NCI-H1092 treated with DMSO at 0.1 percent for 48 hours (cell line): Measurements from ENCODE around the gene PITPNC1.
"Not testable (repeated sequence)": the region's sequence is repeated elsewhere in the genome, so short reads cannot be mapped to it uniquely, and the experiment has no call there.

Experiments used
- DNase-seq: peaks from one replicate; lab custom pipeline; 2025; lab: John Stamatoyannopoulos, UW

The PITPNC1 gene

DNA sequence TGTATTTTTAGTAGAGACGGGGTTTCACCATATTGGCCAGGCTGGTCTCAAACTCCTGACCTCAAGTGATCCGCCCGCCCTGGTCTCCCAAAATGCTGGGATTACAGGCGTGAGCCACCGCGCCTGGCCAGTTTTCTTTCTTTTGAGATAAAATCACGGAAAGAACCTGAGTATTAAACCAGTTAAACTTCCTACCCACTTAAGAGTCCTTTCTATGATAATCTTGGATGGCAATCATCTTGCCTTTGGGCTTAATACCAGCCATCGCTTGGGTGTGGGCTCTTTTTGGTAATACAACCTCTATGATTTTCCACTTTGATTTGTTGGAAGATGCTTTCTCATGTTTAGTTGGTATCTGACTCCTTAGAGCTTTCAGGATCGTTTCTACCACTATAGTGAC lies 24.0 kb downstream of the PITPNC1 start:
- no peak for DNase-seq

DNA sequence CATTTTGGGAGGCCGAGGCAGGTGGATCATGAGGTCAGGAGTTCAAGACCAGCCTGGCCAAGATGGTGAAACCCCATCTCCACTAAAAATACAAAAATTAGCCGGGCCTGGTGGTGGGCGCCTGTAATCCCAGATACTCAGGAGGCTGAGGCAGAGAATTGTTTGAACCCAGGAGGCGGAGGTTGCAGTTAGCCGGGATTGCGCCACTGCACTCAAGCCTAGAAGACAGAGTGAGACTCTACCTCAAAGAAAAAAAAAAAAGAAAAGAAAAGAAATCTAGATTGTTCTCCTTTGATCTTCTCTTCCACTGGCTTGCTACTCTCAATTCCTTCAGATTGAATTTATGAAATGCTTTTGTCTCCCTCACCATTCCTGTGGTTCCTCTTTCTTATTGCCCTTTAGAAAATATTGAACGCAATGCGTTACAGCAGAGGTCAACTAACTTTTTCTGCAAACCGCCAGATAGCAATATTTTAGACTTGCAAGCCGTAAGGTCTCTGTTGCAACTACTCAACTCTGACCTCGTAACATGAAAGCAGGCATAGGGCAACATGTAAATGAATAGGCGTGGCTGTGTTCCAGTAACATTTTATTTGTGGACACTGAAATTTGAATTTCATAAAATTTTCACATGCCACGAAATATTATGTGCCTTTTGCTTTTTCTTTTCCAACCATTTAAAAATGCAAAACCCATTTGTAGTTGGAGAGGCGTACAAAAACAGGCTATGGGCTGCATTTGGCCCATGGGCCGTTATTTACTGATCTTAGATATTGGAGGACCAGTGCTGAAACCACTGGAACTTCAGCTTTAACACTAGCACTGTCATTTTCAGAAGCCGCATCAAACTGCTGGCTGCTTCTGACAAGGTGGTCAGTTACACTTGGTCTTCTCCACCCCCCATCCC lies 24.8 kb downstream of the PITPNC1 start:
- no peak for DNase-seq

DNA sequence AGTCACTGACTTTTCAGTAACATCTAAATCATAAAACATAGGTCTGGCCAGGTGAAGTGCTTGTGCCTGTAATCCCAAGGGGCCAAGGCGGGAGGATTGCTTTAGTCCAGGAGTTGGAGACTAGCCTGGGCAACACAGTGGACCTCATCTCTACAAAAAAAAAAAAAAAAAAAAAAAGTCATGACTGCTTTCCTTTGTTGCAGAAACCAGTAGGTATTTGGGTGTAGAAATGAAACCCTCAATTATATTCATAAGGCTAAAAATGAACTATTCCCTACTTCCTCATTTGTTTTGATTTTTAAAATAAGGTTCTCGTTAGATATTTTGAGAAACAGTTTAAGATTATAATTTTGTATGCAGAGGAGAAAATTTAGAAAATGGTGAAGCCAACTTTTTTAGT lies 26.0 kb downstream of the PITPNC1 start:
- no peak for DNase-seq

DNA sequence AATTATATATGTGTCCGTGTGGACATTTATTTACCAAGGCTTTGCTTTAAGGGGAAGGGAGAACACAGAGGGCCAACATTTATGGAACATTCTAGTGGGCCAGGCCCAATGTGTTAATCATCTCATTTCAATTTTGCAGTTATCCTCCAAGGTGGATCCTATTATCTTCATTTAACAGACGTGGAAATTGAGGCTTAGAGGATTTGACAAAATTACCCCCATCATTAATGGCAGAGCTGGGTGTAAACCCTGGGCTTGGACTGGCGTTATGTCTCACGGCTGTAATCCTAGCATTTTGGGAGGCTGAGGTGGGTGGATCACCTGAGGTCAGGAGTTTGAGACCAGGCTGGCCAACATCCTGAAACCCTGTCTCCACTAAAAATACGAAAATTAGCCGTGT lies 26.4 kb downstream of the PITPNC1 start:
- DNase-seq, result no peak

DNA sequence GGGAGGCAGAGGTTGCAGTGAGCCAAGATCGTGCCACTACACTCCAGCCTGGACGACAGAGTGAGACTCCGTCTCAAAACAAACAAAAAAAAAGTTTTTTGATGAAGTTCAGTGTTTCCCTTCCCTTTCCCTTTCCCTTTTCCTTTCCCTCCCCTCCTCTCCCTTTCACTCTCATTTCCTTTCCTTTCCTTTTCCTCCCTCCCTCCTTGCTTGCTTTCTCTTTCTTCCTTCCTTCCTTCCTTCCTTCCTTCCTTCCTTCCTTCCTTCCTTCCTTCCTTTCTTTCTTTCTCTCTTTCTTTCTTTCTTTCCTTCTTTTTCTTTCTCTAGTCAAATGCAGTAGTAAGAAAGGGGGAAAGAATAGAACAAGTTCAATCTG lies 31.4 kb downstream of the PITPNC1 start:
- DNase-seq, result not testable (repeated sequence)

DNA sequence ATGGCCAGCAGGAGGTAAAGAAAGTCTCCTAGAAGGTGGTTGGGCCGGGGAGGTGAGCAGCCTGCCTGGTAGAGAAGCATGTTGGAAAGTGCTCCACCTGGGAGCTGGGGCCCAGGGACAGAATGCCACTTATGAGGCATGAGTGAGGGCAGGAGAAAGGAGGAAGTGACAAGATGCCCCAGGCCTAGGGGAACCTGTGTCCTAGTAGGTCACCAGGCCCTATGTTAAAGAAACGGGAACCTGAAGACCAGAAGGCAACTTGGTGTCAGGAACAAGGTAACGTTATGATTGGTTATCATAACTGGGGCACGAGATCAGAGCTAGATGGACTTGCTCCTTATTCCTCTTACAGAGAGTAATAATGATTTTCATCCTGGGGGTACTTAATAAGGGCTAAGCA lies 34.3 kb downstream of the PITPNC1 start:
- no peak for DNase-seq

DNA sequence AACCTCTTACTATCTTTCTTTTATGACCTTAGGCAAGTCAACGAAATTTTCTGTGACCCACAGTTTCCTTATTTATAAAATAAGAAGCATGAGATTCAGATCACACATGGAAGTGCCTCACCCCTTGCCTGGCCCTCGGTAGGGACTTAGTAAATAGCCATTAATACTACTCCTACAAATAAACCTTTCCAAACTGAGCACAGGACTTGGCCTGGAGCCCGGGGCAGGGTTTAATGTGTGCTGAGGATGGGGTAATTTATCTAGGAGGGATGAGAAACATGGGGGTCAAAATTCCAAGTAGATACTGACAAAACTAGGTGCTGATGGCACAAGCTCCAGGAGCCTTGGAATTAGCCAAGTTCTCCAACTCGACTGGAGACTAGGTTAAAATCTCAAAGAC lies 35.0 kb downstream of the PITPNC1 start:
- no peak for DNase-seq

DNA sequence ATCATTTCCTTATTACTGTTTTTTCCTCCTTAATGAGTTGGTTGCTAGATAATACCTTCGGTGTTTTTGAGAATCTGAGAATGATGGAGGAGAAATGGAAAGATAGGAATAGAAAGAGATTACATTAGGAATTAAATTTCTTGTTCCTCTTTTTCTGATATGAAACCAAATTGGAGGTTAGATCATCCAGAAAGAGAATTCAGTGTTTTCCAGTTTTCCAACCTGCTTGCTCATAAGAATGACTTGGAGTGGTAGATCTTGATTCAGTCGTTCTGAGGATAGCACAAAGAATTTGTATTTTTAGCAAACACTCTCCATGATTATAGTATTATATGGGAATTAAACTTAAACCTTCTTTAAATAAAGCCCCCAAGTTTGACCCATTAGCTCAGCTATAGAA lies 35.9 kb downstream of the PITPNC1 start:
- DNase-seq, result no peak

DNA sequence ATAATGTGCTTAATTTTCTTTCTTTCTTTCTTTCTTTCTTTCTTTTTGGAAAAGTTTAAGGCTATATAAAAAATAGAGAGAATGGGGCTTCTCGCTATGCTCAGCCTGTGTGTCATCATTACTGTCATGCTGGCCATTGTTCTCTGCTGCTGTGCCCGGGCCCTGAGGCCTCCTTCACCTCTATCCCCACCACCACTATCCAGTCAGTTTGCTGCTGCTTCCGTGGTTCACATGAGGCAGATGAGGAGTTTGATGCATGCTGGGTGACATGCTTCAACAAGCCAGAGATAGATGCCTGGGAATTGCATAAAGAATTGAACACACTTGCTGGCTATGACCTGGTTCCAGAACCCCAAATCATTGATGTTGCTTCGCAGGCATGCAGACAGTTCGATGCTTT lies 36.3 kb downstream of the PITPNC1 start:
- no peak for DNase-seq

DNA sequence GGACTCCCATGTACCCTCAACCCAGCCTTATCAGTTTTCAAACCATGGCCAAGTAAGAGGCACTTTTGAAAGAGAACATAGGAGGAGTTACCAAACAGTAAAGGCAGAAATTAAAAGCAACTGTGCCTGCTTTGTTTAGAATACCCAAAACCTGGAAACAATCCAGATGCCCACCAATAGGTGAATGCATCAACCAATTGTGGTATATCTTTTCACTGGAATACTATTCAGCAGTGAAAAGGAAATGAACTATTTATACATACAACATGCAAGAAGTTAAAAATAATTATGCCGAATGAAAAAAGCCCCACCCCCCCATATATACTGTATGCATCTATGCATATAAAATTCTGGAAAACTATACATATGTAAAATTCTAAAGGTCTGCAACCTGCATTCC lies 37.0 kb downstream of the PITPNC1 start:
- no peak for DNase-seq

DNA sequence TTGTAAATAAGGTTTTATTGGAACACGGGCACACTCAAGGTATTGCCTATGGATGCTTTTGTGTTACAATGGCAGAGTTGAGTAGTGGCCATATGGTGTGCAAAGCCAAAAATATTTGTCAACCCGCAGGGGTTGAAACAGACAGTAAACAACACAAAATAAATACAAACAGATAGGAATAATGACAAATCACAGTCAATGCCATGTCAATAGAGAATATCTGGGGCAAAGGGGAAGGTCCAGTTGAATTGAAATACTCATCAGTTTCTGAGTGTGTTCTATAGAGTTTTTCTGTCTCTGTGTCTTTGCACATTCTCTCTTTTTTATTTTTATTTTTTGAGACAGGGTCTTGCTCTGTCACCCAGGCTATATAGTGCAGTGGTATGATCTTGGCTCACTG lies 37.5 kb downstream of the PITPNC1 start:
- no peak for DNase-seq

DNA sequence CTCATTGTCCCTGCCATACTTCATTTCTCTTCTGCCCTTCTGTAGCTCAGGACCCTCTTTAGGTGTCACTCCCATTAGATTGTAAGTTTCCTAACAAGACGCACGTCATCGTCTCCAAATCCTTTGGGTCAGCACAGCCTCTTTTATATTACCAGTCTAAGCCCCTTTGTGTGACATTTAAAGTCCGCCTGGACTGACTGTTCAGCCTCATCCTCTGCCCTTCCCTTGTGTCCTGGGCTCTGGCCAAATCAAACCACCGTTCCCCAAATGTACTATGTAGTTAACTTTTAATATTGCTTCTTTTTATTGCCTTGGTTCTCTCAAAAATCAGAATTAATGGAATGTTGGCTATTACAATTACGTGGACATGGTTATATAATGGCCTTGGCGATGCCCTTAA lies 38.2 kb downstream of the PITPNC1 start:
- no peak for DNase-seq

DNA sequence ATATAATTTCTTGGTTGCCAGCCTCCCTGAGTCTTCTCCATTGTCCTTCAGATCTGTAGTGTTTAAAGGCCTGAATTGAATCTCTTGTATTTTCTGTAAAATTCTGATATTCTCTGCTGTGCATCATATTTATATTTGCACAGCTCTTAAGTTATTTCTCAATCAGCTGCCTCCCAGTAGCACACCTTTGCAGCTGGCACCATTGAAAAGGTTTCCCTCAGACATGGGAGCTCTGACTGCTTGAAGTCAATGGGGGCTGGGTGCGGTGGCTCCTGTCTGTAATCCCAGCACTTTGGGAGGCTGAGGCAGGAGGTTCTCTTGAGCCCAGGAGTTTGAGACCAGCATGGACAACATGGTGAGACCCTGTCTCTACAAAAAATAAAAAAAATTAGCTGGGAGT lies 40.4 kb downstream of the PITPNC1 start:
- no peak for DNase-seq

DNA sequence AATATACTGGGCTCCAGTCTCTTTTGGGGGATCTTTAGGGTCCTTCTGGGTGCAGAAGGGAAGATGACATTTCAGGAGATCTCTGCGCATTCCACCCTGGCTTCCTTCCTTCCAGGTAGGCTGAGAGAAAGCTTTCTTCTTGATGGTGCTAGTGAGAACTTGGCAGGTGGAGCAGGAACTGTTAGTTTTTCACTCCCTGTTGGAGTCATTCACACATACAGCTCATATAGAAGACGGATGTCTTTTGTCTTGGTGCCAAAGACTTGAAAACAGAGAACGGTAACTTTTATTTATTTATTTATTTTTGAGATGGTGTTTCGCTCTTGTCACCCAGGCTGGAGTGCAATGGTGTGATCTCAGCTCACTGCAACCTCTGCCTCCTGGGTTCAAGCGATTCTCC lies 43.9 kb downstream of the PITPNC1 start:
- DNase-seq, result no peak

DNA sequence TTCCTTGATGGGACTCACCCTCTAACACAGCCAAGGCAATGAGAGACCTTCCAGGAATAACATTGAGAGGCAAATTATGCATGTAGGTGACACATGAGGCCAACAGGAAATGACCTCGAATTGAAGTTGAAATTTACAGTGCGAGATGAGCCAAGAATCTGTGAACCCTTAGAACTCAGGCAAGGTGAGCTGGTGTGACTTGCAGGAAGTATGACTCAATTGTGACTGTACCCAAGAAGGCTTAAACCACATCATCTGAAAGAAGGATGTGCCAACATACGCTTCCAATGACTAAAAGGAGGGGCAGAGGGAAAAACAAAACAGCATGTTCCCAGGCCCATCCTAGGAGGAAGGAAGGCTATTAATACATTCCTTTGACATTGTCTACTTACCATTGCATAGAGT lies 44.8 kb downstream of the PITPNC1 start:
- no peak for DNase-seq

DNA sequence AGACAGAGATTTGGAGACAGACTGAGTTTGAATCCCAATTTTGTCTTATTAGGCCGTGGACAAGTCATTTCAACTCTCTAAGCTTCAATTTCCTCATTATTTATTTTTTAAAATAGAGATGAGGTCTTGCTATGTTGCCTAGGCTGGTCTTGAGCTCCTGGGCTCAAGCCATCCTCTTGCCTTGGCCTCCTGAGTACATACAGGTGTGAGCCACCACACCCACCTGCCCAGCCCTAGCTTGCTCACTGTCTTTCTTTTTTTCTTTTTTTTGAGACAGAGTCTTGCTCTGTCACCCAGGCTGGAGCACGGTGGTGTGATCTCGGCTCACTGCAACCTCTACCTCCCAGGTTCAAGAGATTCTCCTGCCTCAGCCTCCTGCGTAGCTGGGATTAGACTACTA lies 45.2 kb downstream of the PITPNC1 start:
- DNase-seq, result not testable (repeated sequence)

DNA sequence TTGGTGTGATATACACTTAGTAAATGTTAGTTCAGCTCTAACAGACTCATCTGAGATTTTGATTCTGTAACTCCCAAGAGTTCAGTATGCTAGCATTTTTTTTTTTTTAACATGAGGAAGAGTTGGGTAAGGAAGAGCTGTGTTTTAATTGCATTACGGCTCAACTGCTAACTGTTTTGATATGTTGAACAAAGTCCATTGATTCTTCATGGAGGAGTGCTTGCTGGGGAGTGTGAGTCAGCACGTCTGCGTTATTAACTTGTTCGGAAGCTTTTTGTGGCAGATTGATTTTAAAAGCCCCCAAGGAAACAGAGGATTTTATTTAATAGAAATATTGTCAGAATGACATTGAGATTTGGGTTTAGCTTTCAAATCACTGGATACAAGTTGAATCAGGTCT lies 45.8 kb downstream of the PITPNC1 start:
- no peak for DNase-seq

DNA sequence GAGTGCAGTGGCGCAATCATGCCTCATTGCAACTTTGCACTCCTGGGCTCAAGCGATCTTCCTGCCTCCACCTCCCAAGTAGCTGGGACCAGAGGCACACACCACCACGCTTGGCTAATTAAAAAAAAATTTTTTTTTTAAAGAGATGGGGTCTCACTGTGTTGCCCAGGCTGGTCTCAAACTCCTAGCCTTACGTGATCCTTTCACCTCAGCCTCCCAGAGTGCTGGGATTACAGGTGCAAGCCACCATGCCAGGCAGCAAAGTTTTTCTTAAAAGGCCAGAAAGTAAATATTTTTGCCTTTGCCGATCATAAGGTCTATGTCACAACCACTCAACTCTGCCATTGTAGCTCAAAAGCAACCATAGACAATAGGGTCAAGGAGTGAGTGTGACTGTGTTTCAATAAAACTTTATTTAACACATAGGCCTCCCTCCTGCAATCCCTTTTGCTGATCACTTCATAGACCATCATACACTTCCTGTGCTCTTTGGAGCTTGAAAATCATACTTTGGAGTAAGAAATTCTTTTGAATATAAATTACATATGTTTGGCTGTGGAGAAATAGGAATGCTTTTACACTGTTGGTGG lies 48.6 kb downstream of the PITPNC1 start:
- no peak for DNase-seq

DNA sequence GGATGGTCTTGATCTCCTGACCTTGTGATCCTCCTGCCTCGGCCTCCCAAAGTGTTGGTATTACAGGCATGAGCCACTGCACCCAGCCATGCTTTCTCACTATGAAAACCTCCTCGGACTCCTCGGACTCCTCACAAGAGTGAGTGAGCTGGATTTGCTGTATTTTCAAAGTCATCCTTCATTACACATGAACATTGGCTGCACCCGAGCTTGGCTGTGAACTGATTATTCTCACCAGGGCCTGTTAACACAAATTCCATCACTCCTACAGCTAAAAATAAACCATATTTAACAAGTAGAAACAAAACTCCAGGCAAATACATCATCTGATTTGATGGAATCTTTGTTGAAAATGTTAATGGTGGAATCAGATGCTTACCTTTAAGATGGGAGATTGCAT lies 50.3 kb downstream of the PITPNC1 start:
- DNase-seq, result no peak

DNA sequence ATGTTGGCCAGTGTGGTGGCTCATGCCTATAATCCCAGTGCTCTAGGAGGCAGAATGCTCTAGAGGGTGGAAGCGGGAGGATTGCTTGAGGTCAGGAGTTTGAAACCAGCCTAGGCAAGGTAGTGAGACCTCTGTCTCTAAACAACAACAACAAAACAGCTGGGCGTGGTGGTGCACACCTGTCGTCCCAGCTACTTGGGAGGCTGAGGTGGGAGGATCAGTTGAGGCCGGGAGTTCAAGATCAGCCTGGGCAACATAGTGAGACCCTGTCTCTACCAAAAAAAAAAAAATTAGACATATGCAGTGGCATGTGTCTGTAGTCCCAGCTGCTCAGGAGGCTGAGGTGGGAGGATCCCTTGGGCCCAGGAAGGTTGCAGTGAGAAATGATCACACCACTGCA lies 53.4 kb downstream of the PITPNC1 start:
- DNase-seq, result not testable (repeated sequence)

DNA sequence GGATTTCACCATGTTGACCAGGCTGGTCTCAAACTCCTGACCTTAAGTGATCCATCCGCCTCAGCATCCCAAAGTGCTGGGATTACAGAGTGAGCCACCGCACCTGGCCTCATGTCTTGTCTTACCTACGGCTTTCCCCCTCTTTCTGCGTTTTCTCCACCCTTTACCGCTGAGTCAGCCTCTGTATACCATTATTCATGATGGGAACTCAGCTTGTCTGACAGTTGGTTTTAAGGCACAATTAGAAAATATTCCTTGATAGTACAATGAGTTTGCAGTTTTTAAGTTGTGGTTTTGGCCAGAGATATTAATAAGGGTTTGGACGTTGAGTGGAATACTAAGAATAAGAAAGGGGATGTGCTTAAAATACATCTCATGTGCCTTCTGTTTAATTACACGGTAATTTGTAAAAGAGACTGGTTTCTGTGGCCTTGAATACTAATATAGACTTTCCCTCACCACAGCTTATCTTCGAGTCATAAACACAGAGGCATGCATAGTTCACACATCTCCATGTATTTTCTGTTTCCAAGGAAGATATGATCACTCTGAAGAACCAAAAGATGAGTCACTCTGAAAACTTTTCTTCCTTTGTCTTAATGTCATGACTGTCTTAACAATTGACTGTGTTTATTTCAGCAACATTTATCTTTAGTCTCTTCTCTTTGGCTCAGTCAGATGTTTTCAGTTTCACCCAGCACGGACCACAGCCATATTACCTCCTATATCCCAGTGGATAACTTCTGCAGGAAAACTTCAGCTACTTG lies 54.4 kb downstream of the PITPNC1 start:
- DNase-seq, result no peak

DNA sequence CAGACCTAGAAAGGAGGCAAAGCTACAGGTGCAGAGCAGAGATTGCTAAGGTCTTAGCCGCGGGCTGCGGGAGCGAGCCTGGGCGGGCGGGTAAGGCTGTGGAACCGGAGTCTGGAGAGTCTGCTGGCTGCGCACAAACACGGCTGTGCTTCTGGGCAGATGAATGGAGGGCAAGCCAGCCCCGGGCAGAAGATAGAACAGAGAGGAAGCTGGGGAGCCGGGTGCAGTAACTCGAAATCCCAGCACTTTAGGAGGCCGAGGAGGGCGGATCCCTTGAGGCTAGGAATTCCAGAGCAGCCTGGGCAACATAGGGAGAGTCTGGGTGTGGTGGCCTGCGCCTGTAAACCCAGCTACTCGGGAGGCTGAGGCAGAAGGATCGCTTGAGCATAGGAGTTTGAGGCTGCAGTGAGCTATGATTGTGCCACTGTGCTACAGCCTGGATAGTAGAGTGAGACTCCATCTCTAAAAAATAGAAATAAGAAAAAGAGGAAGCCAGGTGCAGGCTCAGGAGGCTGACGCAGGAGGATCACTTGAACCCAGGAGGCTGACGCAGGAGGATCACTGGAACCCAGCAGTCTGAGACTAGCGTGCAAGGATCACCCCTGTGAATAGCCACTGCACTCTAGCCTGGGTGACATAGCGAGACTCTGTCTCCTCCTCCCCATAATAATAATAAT lies 56.3 kb downstream of the PITPNC1 start:
- no peak for DNase-seq
